Brain pericyte (primary cell): Measurements from ENCODE around the gene SELENOO.

Source experiments
- DNase-seq: peaks from one replicate; pipeline ENCODE4 v3.0.0-alpha.2; 2012; ENCODE audit warnings: low read depth, low spot score

SELENOO gene

DNA sequence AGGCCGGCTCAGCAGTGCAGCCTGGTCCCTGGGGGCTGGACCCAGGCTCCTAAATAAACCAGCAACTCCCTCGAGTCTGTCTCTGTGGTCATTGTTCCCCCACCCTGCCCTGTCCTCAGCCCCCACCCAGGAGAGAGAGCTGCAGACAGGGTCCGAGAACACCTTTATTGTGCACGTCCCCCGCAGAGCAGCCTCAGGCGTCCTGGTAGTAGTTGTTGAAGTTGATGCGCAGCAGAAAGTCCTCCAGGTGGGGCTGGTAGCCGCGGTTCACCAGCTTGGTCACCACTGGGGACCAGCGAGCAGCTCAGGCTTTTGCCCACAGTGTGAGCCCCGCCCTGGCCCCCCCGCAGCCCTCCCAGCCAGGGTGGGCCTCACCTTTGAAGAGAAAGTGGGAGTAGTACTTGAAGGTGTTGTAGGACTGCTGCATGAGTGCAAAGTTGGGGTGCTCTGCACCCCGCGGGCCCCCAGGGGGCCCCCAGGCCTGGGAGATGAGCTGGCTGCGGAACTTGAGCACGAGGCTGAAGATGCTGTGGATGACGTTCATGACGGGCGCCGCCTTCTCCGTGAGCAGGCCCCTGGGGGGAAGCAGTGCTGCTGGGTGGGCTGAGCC is 16.8 kb downstream of the SELENOO start:
- DNase-seq, result no peak

- DNase-seq, result no peak
Measured at GRCh38 chr22:50218153-50218995, 17.6 kb downstream of the SELENOO start.

GRCh38 chr22:50218996-50219727 is 18.4 kb downstream of the SELENOO start:
- peak; percentile 82 for DNase-seq

DNA sequence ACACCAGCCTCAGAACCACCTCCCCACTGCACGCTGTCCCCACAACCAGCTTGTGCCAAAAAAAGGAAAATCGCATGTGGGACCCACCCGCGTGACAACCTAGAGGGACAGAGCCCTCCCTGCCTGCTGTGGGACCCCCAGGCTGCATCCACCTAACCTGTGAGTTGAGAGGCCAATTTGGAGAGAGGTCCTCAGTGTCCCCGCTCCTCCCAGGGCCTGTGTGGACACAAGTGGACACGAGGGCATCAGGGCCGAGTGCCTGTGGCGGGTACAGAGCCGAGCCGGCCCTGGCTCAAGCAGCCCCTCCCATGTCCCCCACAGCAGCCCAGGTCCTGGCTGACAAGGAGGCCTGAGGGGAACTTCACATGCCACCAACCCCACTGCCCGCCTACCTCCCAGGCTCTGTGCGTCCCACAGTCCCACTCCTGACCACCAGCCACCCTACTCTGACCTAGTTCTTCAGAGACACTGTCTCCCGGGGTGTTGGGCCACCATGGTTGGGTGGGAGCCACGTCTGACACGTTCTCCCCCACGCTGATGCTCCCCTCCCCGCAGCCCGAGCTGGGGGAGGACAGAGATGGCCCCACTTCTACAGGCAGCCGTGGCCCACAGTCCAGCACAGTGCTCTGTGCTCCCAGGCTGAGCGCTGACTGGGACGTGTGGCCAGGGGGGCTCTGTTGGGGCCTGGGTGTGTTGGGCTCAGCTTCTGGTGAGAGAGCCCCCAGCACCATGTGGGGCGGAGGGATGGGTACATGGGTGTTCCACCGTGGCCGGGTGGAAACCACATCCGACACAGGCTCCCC is 19.2 kb downstream of the SELENOO start:
- no peak for DNase-seq

DNA sequence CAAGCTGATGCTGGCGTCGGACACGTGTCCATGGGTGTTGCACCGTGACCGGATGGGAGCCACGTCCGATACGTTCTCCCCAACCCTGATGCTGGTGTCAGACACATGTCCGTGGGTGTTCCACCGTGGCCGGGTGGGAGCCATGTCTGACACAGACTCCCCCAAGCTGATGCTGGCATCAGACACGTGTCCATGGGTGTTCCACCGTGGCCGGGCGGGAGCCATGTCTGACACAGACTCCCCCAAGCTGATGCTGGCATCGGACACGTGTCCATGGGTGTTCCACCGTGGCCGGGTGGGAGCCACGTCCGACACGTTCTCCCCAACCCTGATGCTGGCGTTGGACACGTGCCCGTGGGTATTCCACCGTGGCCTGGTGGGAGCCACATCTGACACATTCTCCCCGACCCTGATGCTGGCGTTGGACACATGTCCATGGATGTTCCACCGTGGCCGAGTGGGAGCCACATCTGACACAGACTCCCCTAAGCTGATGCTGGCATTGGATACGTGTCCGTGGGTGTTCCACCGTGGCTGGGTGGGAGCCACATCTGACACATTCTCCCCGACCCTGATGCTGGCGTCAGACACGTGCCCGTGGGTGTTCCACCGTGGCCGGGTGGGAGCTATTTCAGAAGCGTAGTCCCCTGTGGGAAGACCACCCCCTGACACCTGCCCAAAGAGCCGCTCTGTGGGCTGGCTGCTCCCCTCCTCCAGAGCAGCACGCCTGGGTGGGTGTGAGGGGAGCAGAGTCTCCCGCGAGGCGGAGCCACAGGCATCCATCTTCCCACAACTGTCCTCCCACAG is 20.0 kb downstream of the SELENOO start:
- DNase-seq, result no peak

- DNase-seq, result no peak
Measured at GRCh38 chr22:50221410-50222300, 20.8 kb downstream of the SELENOO start.

- DNase-seq, result no peak
Measured at GRCh38 chr22:50222508-50222907, 21.7 kb downstream of the SELENOO start.

DNA sequence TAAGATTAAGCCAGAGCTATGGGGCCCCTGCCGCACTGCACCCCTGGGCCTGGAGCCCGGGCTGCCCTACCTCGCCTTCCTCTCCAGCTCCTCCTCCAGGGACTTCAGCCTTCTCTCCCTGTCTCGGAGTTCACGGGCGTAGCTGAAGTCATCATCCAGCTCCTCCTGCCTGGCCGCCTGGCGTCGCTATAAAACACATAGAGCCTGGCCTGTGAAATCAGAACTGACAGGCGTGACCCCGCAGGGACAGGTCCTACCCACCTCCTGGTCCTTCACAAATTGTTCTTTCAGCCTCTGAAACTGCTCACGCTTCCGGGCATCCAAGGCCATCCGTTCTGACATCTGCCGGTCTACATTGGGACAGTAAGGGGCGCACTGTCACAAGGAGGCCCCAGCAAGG is 23.3 kb downstream of the SELENOO start:
- DNase-seq, result no peak

- DNase-seq, result no peak
Measured at GRCh38 chr22:50225200-50225969, 24.6 kb downstream of the SELENOO start.

- DNase-seq, result no peak
Measured at GRCh38 chr22:50226063-50226874, 25.5 kb downstream of the SELENOO start.

GRCh38 chr22:50226875-50227165 is 26.0 kb downstream of the SELENOO start:
- DNase-seq, result no peak

- no peak for DNase-seq
Measured at GRCh38 chr22:50227579-50228215, 26.9 kb downstream of the SELENOO start.

DNA sequence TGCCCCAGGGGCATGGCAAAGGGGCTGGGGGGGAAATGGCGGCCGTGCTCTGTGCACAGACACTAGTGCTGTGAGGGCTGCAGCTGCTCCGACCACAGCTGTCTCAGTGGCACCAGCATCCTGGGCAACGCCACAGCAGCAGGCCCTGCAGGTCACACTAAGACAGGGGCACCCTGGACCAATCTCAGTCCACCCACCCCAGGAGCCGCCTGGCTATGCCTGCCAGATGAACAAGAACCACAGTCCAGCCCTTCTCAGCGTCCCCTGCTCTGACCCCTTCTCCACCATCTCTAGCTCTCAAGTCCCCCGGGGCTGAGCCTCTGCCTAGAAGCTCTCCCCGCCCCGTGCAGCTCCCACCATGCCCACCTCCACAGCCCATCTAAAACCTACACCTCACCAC is 27.6 kb downstream of the SELENOO start:
- DNase-seq, result no peak

- DNase-seq, result no peak
Measured at GRCh38 chr22:50229370-50229769, 28.6 kb downstream of the SELENOO start.

DNA sequence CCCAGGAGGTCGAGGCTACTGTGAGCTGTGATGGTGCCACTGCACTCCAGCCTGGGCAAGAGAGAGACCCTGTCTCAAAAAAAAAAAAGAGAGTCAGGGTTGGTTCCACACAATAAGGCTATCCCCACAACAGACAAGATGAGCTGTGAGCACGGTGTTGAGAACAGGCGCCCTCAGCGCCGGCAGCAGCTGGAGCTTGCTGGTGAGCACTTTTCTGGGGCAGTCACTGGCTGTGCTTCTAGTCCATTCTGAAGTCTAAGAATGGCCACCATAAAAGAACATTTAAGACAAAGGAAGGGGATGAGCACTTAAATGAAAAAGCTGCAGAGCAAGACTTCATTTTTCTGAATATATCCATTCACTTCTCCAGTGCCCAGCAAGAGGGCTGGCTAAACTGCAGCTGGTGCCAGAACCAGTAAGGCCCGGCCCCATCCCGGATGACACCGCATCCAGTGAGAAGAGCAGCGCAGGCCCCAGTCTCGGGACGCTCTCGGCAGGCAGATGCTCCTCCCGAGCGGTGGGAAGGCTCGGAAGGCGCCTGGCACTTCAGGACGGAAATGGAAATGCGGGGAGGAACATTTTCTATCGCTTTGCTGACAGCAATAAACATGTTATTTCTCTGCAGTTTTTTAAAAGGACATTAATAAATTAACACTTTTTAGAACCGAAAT is 31.8 kb downstream of the SELENOO start:
- DNase-seq, result no peak

- DNase-seq, result no peak
Measured at GRCh38 chr22:50233223-50233622, 32.4 kb downstream of the SELENOO start.

DNA sequence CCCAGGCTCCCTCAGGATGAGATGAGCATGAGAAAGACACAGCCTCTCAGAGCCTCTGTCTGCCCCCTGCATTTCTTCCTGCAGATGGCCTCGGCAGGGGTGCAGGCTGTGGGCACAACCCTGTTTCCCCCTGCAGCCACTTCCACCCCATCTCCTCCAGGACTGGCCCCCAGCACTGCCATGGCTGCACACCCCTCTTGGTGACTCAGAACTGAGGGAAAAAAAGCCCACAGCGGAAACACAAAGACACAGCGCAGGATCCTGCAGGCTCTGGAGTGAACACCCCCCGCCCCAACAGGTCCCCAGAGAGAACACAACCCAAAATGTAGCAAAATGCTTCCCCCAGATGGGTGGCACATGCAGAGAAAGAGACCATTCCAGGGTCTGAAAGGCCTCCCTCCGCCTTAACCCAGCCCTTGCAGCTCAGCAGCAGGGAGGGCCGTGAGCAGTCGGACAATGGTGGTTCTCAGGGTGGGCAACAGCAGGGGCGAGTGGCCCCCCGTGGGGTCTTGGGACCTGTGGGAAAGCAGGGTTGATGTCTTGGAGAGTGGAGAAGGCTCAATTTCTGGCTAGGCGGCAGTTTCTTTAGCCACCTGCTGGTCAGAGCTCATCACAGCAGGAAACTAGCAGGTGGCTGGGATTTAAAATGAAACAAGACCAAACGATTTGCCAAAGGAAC is 36.1 kb downstream of the SELENOO start:
- DNase-seq, result no peak
